HG03460 (cell line): ENCODE measurements around the gene PTCHD1.

ENCODE experiments used
- ATAC-seq: cut with Tn5 transposase; IDR thresholded peaks from one replicate; pipeline ENCODE4 v1.9.1; 2021; ENCODE audit not compliant: unreplicated experiment

Gene PTCHD1

DNA sequence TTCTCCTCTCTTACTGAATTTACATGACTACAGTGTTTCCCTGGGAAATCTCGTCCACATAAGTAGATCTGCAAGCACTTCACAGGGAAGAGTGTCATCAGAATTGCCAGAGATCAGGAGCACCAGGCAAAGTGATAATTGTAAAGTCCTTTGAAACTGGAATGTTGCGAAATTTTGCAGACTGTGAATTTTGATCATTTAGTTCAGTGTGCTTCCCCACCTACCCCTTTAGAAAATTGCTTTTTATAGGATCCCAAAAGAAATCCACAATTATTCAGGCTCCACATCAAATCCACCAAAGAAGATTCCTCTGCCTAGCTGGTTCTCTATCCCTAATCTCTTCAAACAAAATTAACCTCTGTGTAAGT is 10.2 kb downstream of the PTCHD1 start:
- ATAC-seq = no peak

DNA sequence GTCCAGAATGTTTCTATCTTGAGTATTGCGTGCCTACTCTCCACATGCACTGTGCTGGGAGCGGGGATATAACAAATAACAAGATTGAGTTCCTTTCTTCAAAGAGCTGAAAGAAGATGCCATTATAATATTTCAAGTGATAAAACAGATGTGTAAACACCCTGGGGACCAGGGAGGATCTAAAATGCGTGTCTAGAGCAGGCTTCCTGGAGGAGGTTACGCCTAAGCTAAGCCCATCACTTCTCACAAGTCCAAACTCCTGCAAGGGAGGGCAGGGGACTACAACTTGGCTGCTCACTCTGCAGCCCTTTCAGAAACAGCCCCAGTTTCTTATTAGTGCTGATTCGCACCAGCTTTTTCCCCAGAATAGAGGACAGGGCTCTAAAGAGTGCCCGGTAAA is 21.5 kb downstream of the PTCHD1 start:
- ATAC-seq = no peak

DNA sequence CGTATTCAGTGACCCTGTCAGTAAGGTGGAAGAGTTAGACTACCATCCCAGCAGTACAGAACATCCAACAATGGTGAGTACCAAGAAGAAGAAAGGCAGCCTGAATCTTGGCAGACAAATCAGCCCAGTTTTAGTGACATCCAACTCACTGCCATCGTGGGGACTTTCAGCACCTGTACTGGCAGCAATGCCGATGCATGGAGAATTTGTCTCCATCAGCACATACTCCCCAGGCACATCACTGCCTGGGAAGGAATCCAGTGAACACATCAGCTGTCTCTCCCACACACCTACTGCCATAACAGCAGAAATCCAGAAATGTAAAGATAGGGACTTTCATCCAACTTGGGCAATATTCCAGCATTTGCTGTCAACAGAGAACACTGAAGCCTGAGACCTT is 29.8 kb downstream of the PTCHD1 start:
- ATAC-seq = no peak

DNA sequence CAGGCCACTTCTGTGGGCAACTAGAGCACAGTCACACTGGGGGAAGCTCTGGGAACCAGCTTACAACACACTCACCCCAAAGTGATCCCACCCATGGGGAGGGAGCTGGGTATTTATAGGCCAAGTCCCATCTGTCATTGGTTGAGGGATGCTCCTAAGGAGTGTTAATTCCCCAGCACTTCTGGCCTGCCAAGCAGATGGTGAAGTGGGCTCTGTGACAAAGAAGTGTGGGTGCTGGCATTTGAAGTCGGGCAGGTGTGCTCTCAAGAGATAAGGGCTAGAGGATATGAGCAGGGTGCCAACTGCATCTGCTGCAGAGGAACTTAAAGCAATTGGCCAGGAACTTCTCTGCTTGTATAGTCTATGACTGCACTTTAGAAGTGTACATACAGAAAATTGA is 30.9 kb downstream of the PTCHD1 start:
- no peak for ATAC-seq

- no peak for ATAC-seq
Measured at GRCh38 chrX:23366914-23367313, 32.3 kb downstream of the PTCHD1 start.

DNA sequence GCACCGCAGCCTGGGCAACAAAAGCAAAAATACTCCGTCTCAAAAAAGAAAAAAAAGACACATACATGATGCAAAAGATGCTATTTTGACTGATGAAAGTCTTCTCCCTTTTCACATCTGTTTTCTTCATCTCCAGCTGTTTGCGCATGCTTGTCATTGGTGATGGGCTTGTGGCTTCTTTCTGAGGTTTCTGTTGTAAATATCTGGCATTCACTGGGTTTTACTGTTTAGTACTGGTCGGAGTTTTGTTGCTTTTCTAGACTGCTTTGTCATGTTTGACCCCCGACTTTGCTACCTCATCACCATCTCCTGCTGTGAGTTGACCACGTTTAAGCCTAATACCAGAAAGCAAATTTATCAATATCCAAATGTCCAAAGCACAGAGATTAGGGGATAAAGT is 34.4 kb downstream of the PTCHD1 start:
- ATAC-seq = no peak

DNA sequence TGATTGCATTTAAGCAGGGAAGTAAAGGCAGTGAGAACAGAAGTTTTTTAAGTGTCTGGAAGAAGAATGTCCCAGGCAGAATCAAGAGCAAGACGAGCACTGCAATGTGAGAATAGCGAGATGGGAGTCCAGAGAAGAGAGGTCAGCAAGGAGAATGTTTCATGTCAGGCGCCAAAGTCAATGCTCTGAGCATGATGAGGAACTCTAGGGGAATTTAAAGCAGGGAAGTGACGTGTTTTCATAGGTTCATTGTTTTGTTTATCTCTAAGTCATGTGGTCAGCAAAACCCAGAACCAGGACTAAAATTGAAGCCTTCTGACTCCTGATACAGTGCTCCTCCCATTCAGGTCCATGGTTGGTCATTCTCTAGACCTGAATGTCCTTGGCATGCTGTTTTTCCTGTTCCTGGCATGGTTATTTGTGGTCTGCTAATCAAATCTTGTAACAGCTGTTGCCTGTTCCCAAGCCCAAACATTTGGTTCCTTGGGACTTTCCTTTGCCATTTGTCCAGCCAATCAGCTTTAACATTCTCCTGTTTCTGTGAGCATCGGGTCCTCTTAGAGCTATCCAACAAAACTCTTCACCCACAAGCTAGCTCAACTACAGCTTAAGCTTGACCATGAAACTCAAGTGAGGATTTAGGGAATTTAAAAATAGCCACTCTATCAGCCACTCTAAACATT is 37.7 kb downstream of the PTCHD1 start:
- ATAC-seq = no peak

DNA sequence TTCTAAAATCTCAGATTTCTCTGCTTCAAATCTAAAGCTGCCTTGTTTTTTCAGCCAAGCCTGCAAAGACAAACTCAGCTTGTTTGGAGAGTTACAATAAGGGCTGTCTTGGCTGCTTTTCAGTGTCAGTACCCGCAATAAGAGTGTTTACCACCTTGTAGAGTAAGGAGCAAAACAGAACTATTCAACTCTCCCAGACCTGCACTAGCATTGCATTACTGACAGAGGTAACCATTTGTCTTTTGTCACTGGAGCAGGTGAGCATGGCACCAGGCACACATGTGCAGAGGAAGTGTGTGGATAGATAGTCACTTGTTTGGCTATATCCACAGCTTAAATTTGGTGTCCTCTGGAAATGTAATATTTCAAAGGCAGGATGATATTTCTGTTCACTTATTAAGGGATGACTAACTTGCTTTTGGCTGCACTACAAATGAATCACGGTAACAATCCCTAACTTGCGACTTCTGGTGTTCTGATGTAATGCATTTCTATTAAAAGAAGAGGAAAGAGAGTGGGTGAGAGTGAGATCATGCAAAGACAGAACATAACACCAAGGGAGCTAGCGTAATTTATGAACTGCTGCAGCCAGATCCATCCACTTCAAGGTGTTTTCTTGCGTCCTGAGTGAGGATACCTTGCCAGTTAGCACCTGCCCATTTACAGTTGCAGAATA is 38.6 kb downstream of the PTCHD1 start:
- ATAC-seq = no peak

DNA sequence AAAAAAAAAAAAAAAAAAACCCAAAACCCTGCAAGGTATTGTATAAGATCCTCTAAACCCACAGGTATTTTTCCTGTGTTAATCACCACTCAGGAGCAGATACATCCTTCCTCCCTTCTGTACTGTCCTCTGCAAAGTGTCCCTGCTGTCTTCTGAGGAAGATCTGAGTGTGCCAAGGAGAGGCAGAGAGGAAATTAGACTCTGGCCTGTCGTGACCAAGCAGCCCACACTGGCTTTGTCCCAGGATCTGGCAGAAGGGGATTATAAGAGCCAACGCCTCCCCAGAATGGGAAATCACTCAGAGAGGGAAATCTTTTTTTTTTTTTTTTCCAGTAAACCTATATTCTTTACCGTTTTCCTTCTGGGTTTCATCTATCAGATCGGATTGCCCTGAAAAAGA is 39.6 kb downstream of the PTCHD1 start:
- no peak for ATAC-seq

DNA sequence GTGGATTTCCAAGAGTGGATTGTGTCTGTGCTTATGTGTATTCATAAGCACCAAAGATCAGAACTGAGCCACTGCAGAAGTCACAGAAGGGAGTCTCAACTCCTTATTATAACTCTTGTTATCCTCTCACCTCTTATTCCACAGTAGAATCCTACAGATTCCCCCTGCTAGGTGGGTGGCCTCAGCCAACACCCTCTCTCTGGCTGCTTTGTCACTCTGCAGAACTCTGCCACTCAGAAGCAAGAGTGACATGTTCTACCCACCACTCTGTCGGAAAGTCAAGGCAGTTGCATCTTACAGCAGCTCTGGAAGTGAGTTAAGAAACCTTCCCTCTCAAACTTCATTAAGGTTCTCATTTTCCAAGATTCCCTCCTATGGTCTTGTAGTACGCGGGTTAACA is 41.9 kb downstream of the PTCHD1 start:
- ATAC-seq = no peak

DNA sequence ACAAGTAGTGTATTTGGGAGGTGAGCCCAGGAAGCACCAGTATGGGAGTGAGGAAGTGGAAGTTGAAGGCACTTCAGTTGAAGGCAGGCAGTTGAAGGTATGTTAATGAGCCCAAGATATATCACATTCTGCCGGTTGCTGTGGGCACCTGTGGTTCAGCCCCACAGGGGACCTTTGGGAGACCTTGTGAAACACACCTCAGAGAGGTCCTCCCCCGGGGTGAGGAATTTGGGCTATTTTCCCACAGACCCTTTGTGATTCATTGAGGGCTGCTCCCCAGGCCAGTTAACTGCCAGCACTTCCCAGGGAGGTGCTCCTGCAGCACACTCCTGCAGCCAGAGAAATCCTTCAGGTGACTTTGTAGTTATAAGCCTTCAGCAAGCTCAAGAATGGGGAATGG is 45.9 kb downstream of the PTCHD1 start:
- ATAC-seq = no peak

- no peak for ATAC-seq
Measured at GRCh38 chrX:23381099-23382087, 46.7 kb downstream of the PTCHD1 start.

GRCh38 chrX:23382572-23382971 is 47.9 kb downstream of the PTCHD1 start:
- ATAC-seq = no peak

DNA sequence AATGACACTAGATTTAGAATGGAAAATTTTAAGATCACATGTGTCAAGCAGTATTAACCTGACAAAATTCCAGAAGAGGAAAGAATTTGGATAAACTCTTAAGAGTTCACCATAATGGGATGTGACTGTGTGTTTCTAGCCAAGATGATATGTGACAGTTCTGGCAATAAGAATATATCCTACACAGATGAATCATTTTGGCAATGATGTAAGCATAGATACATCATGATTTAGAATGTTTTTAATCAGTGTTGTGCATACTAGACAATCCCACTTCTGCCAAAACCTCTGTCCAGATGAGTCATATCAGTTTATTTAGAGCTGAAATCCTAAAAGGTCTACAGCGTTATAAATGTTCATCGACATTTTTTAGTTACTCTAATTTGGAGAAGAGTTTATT is 48.8 kb downstream of the PTCHD1 start:
- ATAC-seq = no peak

GRCh38 chrX:23385242-23385641 is 50.6 kb downstream of the PTCHD1 start:
- no peak for ATAC-seq

DNA sequence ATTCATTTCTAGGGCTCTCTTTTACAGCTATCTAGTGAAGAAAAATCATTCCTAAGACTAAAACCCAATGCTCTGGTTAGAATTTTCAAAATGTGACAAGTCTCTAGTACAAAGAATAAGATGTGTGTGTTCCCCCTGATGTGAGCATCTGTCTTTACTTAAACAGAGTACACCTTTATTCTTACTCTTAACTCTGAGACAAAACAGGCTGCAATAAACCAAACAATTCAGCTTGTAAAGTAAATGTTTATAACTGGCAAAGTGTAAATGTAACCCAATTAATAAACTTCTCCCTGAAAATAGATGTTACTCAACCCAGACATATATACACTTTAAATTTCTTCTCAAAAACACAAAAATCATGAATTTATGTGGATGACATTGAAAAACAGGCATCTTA is 51.6 kb downstream of the PTCHD1 start:
- no peak for ATAC-seq

DNA sequence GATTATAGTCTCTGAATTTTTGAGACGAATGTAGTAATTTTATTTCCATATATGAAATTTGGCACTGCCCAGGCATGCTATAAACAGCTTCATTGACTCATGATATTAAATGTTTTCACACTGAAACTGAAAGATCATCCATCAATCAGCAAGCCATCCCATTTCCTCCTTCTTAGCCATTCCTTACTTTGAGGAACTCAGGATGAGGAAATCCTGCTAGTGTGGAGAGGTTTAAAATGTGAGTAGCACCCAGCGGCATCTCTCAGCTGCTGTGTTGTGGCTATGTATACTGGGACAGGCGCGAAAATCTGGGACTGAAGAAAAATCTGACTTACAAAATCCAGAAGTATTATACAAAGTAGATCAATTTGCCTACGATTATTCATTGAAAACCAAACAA is 52.1 kb downstream of the PTCHD1 start:
- ATAC-seq = no peak

DNA sequence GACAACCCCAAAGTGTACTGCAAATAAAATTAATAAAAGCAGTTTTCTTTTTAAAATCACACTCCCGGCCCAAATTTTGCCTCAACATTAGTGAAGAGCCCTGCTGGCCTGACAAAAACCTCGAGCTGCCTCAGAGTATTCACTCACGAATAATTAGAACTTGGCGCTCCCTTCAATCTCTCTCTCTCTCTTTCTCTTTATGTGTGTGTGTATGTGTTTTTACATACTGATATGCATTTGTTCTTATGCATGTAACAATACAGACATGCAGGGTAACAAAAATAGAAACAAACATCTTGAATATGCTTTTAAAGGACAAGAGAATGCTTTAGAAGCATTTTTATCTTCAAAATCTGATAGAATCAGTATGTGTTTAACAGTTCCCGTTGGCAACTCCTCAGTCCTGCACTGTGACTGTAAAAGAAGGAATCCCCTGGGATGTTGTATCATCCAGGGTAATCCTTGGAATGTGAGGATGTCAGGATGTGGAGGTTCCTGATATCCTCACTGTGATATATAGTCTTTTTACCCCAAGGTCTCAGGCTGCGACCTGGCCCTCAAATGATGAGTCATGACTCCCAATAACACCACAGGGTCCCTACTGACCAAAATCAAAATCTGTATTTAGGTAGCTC is 53.0 kb downstream of the PTCHD1 start:
- no peak for ATAC-seq

GRCh38 chrX:23389196-23389792 is 54.6 kb downstream of the PTCHD1 start:
- ATAC-seq = no peak

GRCh38 chrX:23390979-23391378 is 56.3 kb downstream of the PTCHD1 start:
- ATAC-seq = no peak

DNA sequence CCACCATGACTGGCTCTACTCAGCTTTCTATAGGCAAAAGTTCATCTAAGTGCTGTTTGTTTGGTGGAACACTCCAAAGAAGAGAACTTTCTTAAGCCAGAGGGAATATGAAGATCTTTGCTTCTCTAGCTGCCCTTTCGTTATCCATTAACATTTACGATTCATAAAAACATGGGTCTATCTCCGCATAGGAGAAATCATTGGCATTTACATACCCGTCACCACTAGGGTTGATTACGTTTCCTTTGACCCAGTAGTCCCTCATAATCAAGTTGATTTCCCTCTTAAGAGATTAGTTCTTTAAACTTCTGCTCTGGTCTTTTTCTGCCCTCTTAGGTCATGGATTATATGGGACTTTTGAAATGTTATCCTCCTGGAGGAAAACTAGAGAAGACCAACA is 57.5 kb downstream of the PTCHD1 start:
- ATAC-seq = no peak
